ENCODE measurements around the gene ZNF174.

- TF ChIP-seq CTCF (conservative IDR thresholded peaks at IDR 0.05; ENCODE audit: low read depth, low read length) (no peak), EZH2 (IDR thresholded peaks at IDR 0.05; ENCODE audit: borderline replicate concordance, low read depth, low read length, poor library complexity, severe bottlenecking) (no peak)
These were observed 12.7 kb upstream of the ZNF174 start for GRCh38 chr16:3388325-3388724.

Measured in A673 (cell line).